D721Med (cell line): ENCODE results near the gene LIN54.
"Not testable (repeated sequence)": the region's sequence is repeated elsewhere in the genome, so short reads cannot be mapped to it uniquely, and the experiment has no call there.

ENCODE experiments used
- DNase-seq: peaks from one replicate; pipeline ENCODE4 v3.0.0; 2011; ENCODE audit warnings: low spot score; ENCODE audit not compliant: insufficient read length
- FAIRE-seq: peaks from 2 replicates; lab custom pipeline; 2011; peaks lifted over from hg19 to GRCh38; lab: Jason Lieb, UNC
- TF ChIP-seq, protein P1 (sequence below): IDR thresholded peaks from 2 replicates; pipeline ENCODE4 v1.5.1; 2012; ENCODE audit warnings: mild to moderate bottlenecking, control low read depth; ENCODE audit not compliant: insufficient read depth; ENCODE audit errors: missing control alignments

Gene LIN54

DNA sequence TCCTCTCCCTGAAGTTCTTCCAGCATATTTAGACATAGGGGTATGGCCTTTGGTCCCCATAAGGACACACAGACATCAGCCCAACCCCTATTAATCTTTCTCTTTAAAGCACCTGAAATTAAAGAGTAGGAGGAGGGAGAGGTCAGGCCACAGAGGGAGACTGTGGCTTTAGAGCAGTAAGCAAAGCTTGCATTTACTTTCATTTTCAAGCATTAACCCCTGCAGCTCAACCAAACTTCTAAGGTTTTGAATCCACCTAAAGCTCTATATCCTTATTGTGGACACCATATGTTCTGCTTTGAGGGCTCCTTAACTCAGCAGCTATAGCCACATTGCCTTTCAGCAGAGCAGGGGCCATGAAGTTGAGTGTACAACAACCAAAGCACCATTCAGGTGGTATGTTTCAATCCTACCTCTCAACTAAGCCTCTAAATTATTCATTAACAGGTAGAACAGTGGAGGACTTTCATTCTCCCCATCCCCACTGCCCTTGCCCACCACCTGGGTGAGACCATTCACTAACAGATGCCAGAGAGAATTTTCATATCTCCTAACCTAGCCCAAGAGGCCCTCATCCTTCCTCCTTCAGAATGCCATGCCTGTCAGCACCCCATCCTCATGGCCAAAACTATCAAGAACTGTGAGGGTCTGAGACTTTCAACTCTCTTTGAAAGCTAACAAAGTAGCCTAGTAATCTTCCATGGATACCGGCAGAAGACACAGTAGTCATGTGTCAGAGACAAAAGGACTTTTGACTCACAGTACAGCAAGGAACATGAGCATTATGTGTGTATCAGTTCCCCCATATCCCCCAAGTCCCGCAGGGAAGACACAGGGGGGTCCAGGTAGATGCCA, 20.8 kb downstream of the LIN54 start:
- FAIRE-seq (no peak), DNase-seq (no peak)
- TF ChIP-seq, protein P1, sequence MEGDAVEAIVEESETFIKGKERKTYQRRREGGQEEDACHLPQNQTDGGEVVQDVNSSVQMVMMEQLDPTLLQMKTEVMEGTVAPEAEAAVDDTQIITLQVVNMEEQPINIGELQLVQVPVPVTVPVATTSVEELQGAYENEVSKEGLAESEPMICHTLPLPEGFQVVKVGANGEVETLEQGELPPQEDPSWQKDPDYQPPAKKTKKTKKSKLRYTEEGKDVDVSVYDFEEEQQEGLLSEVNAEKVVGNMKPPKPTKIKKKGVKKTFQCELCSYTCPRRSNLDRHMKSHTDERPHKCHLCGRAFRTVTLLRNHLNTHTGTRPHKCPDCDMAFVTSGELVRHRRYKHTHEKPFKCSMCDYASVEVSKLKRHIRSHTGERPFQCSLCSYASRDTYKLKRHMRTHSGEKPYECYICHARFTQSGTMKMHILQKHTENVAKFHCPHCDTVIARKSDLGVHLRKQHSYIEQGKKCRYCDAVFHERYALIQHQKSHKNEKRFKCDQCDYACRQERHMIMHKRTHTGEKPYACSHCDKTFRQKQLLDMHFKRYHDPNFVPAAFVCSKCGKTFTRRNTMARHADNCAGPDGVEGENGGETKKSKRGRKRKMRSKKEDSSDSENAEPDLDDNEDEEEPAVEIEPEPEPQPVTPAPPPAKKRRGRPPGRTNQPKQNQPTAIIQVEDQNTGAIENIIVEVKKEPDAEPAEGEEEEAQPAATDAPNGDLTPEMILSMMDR: no peak

DNA sequence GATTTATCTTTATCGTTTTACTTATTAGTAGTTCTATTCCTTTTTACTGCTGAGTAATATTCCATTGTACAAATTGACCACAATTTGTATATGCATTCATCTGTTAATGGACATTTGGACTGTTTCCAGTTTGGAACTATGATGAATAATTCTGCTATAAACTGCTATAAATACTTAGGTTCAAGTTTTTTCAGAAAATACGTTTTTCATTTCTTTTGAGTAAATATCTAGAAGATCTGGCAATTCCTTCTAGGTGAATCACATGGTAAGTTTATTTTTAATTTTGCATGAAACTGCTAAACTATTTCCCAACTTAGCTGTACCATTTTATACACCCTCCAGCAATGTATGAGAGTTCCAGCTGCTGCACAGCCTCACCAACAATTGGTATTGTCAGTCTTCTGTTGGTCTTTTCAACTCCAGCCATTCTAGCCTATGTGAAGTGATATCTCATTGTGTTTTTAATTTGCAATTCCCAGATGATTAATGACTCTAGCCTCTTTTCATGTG, 22.2 kb downstream of the LIN54 start:
- no peak for DNase-seq
- FAIRE-seq: peak; percentile 72
- TF ChIP-seq, protein P1: no peak

DNA sequence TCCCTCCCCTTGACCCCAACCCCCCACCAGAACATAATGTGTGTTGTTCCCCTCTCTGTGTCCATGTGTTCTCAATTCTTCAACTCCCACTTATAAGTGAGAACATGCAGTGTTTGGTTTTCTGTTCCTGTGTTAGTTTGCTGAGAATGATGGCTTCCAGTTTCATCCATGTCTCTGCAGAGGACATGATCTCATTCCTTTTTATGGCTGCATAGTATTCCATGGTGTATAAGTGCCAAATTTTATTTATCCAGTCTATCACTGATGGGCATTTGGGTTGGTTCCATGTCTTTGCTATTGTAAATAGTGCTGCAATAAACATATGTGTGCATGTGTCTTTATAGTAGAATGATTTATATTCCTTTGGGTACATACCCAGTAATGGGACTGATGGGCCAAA, 23.1 kb downstream of the LIN54 start:
- FAIRE-seq, DNase-seq: not testable (repeated sequence)

DNA sequence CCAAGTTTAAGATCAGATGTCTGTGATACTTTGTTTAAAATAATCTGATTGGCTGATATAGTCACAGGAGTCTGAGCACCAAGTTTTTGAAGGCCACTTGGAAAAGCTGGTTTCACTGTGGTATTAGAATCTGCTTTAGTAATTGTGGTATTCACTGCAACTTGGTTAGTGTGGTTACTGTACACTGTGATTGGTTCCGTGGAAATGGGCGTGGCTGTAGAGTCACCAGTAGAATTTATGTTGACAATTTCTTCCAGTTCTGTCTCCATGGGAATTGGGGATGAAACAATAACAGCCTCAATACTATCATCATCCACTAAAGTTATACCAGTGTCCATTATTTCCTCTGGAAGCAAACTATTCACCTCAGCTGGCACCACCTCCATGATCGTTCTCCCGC, 26.2 kb downstream of the LIN54 start:
- TF ChIP-seq, protein P1: no peak
- no peak for FAIRE-seq
- DNase-seq: no peak

DNA sequence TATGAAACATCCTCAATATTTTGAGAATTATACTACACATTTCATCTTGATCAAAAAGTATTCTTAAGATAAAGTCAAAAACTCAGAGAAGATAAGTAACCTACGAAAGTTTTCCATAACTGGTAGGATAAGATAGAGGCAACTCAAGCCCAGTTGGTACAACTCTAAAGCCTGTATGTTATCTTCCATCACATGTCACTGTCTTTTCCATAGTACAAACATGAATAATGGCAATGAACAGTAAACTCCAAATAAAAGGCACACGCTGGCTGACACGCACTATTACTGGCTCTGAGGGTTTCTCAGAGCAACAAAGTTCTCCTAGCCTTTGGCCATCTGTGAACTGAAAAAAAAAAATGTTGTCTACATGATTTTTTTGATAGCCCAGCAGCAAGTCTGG, 27.2 kb downstream of the LIN54 start:
- no peak for DNase-seq
- FAIRE-seq: no peak

DNA sequence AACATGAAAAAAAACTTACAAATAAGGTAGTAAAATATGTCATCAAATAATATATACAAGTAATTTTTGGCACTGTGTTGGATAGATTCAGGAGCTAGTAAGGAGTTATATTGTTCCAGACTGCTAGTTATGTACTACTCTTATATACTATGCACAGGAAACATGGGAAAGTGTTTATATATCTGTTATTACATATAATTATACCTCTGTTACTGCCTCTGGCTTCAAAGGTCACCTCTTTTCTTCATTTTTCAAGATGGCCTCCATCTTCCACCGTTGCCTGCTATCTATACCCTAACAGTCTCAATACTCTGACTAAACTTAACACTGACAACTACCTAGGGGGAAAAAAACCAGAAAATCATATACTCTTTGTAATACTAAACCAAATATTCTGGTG, 29.5 kb downstream of the LIN54 start:
- TF ChIP-seq, protein P1: no peak
- DNase-seq (no peak), FAIRE-seq (no peak)

More for the DNA sequence above, 27.2 kb downstream of the LIN54 start:
- TF ChIP-seq, protein P1: no peak

DNA sequence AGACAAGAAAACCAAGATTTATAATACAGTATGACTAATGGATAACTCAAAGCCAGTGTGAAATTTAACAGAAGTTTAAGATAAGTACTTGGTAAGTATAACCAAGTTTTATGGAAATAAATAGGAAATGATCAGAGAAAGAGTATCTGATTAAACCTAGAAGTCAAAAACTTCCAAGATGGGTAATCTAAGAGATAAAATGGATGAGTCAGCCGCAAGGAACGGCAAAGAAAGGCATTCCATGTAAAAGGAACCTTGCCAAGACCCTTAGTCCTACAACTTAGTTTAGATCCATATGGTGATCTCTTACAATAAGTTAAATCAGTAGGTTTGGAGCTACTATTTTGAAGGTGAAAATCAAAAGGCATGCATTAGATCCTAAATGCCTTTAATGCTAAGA, 34.8 kb downstream of the LIN54 start:
- no peak for DNase-seq
- peak; percentile 83 for FAIRE-seq
- TF ChIP-seq, protein P1: no peak
